H1 (cell line): Measurements from ENCODE around the gene TLE5. TPM values are rescaled to one million over a fixed set of nuclear protein-coding genes. Genes with fewer than 3 reads are reported as not detected.

Experiments used
- CTCF ChIA-PET: fragments of 300-600 bp; sonication (Branson Sonifier 250); formaldehyde crosslinking; loops from one replicate; lab custom pipeline; 2021; ENCODE audit not compliant: partially characterized antibody; lab: Charles Lee
- POLR2A ChIA-PET: fragments of 300-600 bp; sonication (Branson Sonifier 250); formaldehyde crosslinking; loops from one replicate; lab custom pipeline; 2021; ENCODE audit warnings: inconsistent platforms; ENCODE audit not compliant: partially characterized antibody; lab: Charles Lee
- DNase-seq, 2 experiments: peaks; one replicate each; pipeline versions ENCODE4 v3.0.0 to v3.0.0-alpha.2; 2010 to 2022; ENCODE audit warnings: low spot score in 2 of 2, low read depth in 1 of 2, mixed read lengths in 1 of 2
- FAIRE-seq: peaks from 2 replicates; lab custom pipeline; 2011; peaks lifted over from hg19 to GRCh38; lab: Jason Lieb, UNC
- H2AFZ ChIP-seq: 2 replicates; pipeline ENCODE4 v1.8.1; 2012; ENCODE audit warnings: low read length, inconsistent platforms
- H2AK5ac ChIP-seq: 2 replicates; pipeline ENCODE4 v1.6.1; 2013; ENCODE audit warnings: low read depth, low read length
- H2BK120ac ChIP-seq: replicated peaks from 2 replicates; pipeline ENCODE3; 2013; ENCODE audit warnings: low read depth, low read length, inconsistent platforms
- H2BK12ac ChIP-seq: 2 replicates; pipeline ENCODE4 v1.6.1; 2013; ENCODE audit warnings: low read depth, low read length
- H2BK15ac ChIP-seq: 2 replicates; pipeline ENCODE4 v1.6.1; 2013; ENCODE audit warnings: low read length
- H2BK20ac ChIP-seq: 2 replicates; pipeline ENCODE4 v1.6.1; 2013; ENCODE audit warnings: low read length
- H2BK5ac ChIP-seq: 2 replicates; pipeline ENCODE4 v1.6.1; 2013; ENCODE audit warnings: low read depth, low read length
- H3K14ac ChIP-seq: 2 replicates; pipeline ENCODE4 v1.6.1; 2013; ENCODE audit warnings: inconsistent platforms; ENCODE audit not compliant: insufficient read length
- H3K18ac ChIP-seq: 2 replicates; pipeline ENCODE4 v1.6.1; 2013; ENCODE audit warnings: low read length; ENCODE audit errors: extremely low read depth
- H3K23ac ChIP-seq: 2 replicates; pipeline ENCODE4 v1.6.1; 2013; ENCODE audit warnings: inconsistent platforms; ENCODE audit not compliant: insufficient read length
- H3K23me2 ChIP-seq: 2 replicates; pipeline ENCODE4 v1.6.1; 2013; ENCODE audit warnings: low read depth, low read length
- H3K27ac ChIP-seq: 2 replicates; pipeline ENCODE4 v1.6.1; 2011; ENCODE audit warnings: low read depth, low read length, inconsistent platforms
- H3K27me3 ChIP-seq, 4 experiments: replicated peaks in 1 of 4; 1 replicate in 1 of 4; 2 replicates in 3 of 4; pipeline versions ENCODE4 v1.6.1 to v1.8.1; 2011 to 2013; ENCODE audit warnings: low read length in 3 of 4, mild to moderate bottlenecking in 3 of 4, inconsistent platforms in 2 of 4, mixed read lengths in 2 of 4, moderate library complexity in 1 of 4; ENCODE audit not compliant: control insufficient read depth in 3 of 4, insufficient read depth in 3 of 4; ENCODE audit errors: extremely low read depth in 1 of 4
- H3K36me3 ChIP-seq, 4 experiments: 2 replicates each; pipeline versions ENCODE4 v1.6.1 to v1.8.1; 2011 to 2013; ENCODE audit warnings: mild to moderate bottlenecking in 4 of 4, low read length in 3 of 4, moderate library complexity in 2 of 4, control low read depth in 1 of 4, inconsistent platforms in 1 of 4; ENCODE audit not compliant: insufficient read depth in 4 of 4, control insufficient read depth in 2 of 4
- H3K4ac ChIP-seq: replicated peaks from 2 replicates; pipeline ENCODE3; 2013; ENCODE audit warnings: low read length, low read depth, mixed read lengths, inconsistent platforms; ENCODE audit not compliant: insufficient read length
- H3K4me1 ChIP-seq, 4 experiments: replicated peaks in 1 of 4; 1 replicate in 1 of 4; 2 replicates in 3 of 4; pipeline versions ENCODE4 v1.6.1 to v1.8.1; 2011 to 2013; ENCODE audit warnings: low read length in 3 of 4, inconsistent platforms in 2 of 4, mixed read lengths in 1 of 4; ENCODE audit not compliant: insufficient read depth in 4 of 4, control insufficient read depth in 3 of 4
- H3K4me2 ChIP-seq, 2 experiments: 2 replicates each; pipeline versions ENCODE4 v1.6.1 to v1.8.1; 2011 to 2013; ENCODE audit warnings: low read depth in 2 of 2, low read length in 2 of 2, control low read depth in 1 of 2, inconsistent platforms in 1 of 2, mild to moderate bottlenecking in 1 of 2; ENCODE audit not compliant: insufficient read depth in 1 of 2
- H3K4me3 ChIP-seq, 4 experiments: fragments of 200-600, 300-600 bp in 1 of 4; sonication (generic), shearing (Covaris generic), sonication (Bioruptor Twin) in 1 of 4; 2 replicates each; pipeline versions ENCODE4 v1.5.1 to v1.8.1; 2011 to 2016; ENCODE audit warnings: low read length in 4 of 4, low read depth in 3 of 4, control low read depth in 2 of 4, inconsistent platforms in 2 of 4, mild to moderate bottlenecking in 2 of 4, mixed read lengths in 1 of 4, moderate library complexity in 1 of 4; ENCODE audit not compliant: insufficient read depth in 2 of 4; ENCODE audit errors: extremely low read depth in 1 of 4
- H3K56ac ChIP-seq: replicated peaks from 2 replicates; pipeline ENCODE3; 2013; ENCODE audit warnings: low read depth, mild to moderate bottlenecking, mixed read lengths, low read length, inconsistent platforms; ENCODE audit not compliant: insufficient read length
- H3K79me1 ChIP-seq: 2 replicates; pipeline ENCODE4 v1.6.1; 2013; ENCODE audit warnings: low read depth, low read length, control low read depth
- H3K79me2 ChIP-seq, 2 experiments: 2 replicates each; pipeline versions ENCODE4 v1.6.1 to v1.8.1; 2012 to 2013; ENCODE audit warnings: low read length in 2 of 2, mild to moderate bottlenecking in 2 of 2, inconsistent platforms in 1 of 2; ENCODE audit not compliant: insufficient read depth in 2 of 2, control insufficient read depth in 1 of 2
- H3K9ac ChIP-seq, 4 experiments: replicated peaks in 1 of 4; 1 replicate in 1 of 4; 2 replicates in 3 of 4; pipeline versions ENCODE4 v1.6.1 to v1.8.1; 2011 to 2013; ENCODE audit warnings: low read depth in 3 of 4, low read length in 3 of 4, control low read depth in 2 of 4, mild to moderate bottlenecking in 2 of 4, moderate library complexity in 2 of 4, inconsistent platforms in 1 of 4; ENCODE audit errors: extremely low read depth in 1 of 4
- H3K9me3 ChIP-seq, 2 experiments: 2 replicates each; pipeline versions ENCODE4 v1.6.1 to v1.8.1; 2012 to 2013; ENCODE audit warnings: mild to moderate bottlenecking in 2 of 2, moderate library complexity in 2 of 2, control low read depth in 1 of 2, inconsistent platforms in 1 of 2, low read depth in 1 of 2, low read length in 1 of 2, mixed read lengths in 1 of 2; ENCODE audit not compliant: insufficient read depth in 2 of 2
- H4K20me1 ChIP-seq, 2 experiments: replicated peaks in 1 of 2; 2 replicates each; pipeline versions ENCODE3 to v1.8.1; 2011 to 2013; ENCODE audit warnings: inconsistent platforms in 2 of 2, low read length in 2 of 2, mild to moderate bottlenecking in 1 of 2; ENCODE audit not compliant: insufficient read depth in 2 of 2, control insufficient read depth in 1 of 2
- H4K5ac ChIP-seq: 2 replicates; pipeline ENCODE4 v1.6.1; 2013; ENCODE audit warnings: low read length, low read depth, mixed read lengths, inconsistent platforms; ENCODE audit not compliant: insufficient read length
- H4K8ac ChIP-seq: 2 replicates; pipeline ENCODE4 v1.8.0; 2013; ENCODE audit warnings: mild to moderate bottlenecking, moderate library complexity, low read length, inconsistent platforms; ENCODE audit not compliant: insufficient read depth; ENCODE audit errors: extremely low read depth
- H4K91ac ChIP-seq: replicated peaks from 2 replicates; pipeline ENCODE3; 2013; ENCODE audit warnings: low read length, mixed read lengths, inconsistent platforms; ENCODE audit not compliant: insufficient read length
- EP300 ChIP-seq, 2 experiments: IDR thresholded peaks; 1 replicate in 1 of 2; 2 replicates in 1 of 2; pipeline ENCODE4 v1.6.1; 2011 to 2012; ENCODE audit warnings: low read depth in 2 of 2, low read length in 2 of 2, mild to moderate bottlenecking in 2 of 2, borderline replicate concordance in 1 of 2, inconsistent platforms in 1 of 2, moderate library complexity in 1 of 2
- EZH2 ChIP-seq: fragments of 200-600 bp; sonication (generic); IDR thresholded peaks from 2 replicates; pipeline ENCODE4 v1.7.1; 2012; ENCODE audit warnings: low read depth, mild to moderate bottlenecking, moderate library complexity, low read length, inconsistent platforms; ENCODE audit not compliant: severe bottlenecking
- FOSL1 ChIP-seq: IDR thresholded peaks from 2 replicates; pipeline ENCODE4 v1.6.1; 2011; ENCODE audit warnings: mild to moderate bottlenecking, low read depth, low read length, moderate library complexity; ENCODE audit not compliant: insufficient read depth
- GABPA ChIP-seq: IDR thresholded peaks from 2 replicates; pipeline ENCODE4 v1.6.1; 2011; ENCODE audit warnings: mild to moderate bottlenecking, low read length, moderate library complexity, borderline replicate concordance; ENCODE audit not compliant: insufficient read depth
- HDAC2 ChIP-seq, 2 experiments: fragments of 300-600 bp in 1 of 2; sonication (generic) in 1 of 2; IDR thresholded peaks; 2 replicates each; pipeline ENCODE4 v1.6.1; 2011 to 2012; ENCODE audit warnings: low read depth in 2 of 2, low read length in 2 of 2, mild to moderate bottlenecking in 2 of 2, moderate library complexity in 2 of 2, borderline replicate concordance in 1 of 2, inconsistent platforms in 1 of 2
- KDM1A ChIP-seq: fragments of 200-600, 300-600 bp; sonication (generic); IDR thresholded peaks from 2 replicates; pipeline ENCODE4 v1.7.1; 2016; ENCODE audit warnings: mild to moderate bottlenecking, low read length, borderline replicate concordance
- KDM4A ChIP-seq: IDR thresholded peaks from one replicate; pipeline ENCODE4 v1.7.1; 2012; ENCODE audit warnings: low read depth, mild to moderate bottlenecking, moderate library complexity, low read length, inconsistent platforms; ENCODE audit not compliant: severe bottlenecking
- SIN3A ChIP-seq, 2 experiments: IDR thresholded peaks in 1 of 2; conservative IDR thresholded peaks in 1 of 2; 2 replicates each; pipeline ENCODE4 v1.6.1; 2011 to 2012; ENCODE audit warnings: low read length in 2 of 2, improper control_type of control experiment in 1 of 2, low read depth in 1 of 2, mild to moderate bottlenecking in 1 of 2
- SP4 ChIP-seq: IDR thresholded peaks from 2 replicates; pipeline ENCODE4 v1.6.1; 2012; ENCODE audit warnings: low read length, inconsistent platforms
- TAF1 ChIP-seq: IDR thresholded peaks from 2 replicates; pipeline ENCODE4 v1.6.1; 2011; ENCODE audit warnings: mild to moderate bottlenecking, low read depth, low read length
- ZNF274 ChIP-seq: IDR thresholded peaks from 2 replicates; pipeline ENCODE4 v1.7.0; 2012; ENCODE audit warnings: low read length, borderline replicate concordance; ENCODE audit errors: extremely low read depth
- WGBS, 2 experiments: shearing (Covaris generic) in 1 of 2; methylation state at CpG; one replicate each; pipeline versions ENCODE4 v1.1.6 to v1.1.7; 2013 to 2015; ENCODE audit warnings: low lambda C conversion rate in 2 of 2, mixed read lengths in 2 of 2, inconsistent platforms in 1 of 2, low coverage in 1 of 2, missing lambda C conversion rate in 1 of 2; ENCODE audit not compliant: insufficient replicate concordance in 2 of 2, insufficient coverage in 1 of 2, insufficient read length in 1 of 2; ENCODE audit errors: extremely low coverage in 1 of 2, missing lambda C conversion rate in 1 of 2; 5-methylcytosine and 5-hydroxymethylcytosine counted together
- polyA plus RNA-seq, 7 experiments: library from polyadenylated mRNA; depleted of rRNA in 3 of 7; stranded (reverse) in 5 of 7; unstranded in 2 of 7; fragments of >200 nt in 5 of 7; fragments of 200-250 nt in 2 of 7; gene quantifications; 1 replicate in 5 of 7; 2 replicates in 1 of 7; 4 replicates in 1 of 7; pipeline versions ENCODE4 v1.2.1 to v1.2.3, GENCODE V29; 2011 to 2013; ENCODE audit warnings: missing spikeins in 2 of 7, mixed read lengths in 2 of 7
- total RNA-seq: library from RNA; stranded (reverse); fragmentation: NEBNext Ultra II Directional; extraction: Animal tissue kit (Norgen Biotek cat#: 25700); gene quantifications from 2 replicates; pipeline ENCODE4 v1.2.1, GENCODE V29; 2021
- TF ChIP-seq, protein P1 (sequence below): IDR thresholded peaks from 2 replicates; pipeline ENCODE4 v1.6.1; 2012; ENCODE audit warnings: inconsistent platforms

TLE5 gene
- total and polyA plus RNA-seq, 2 of the 8 experiments (the other 6 are each of a cell fraction or from before 2014, with no cell fraction given): 187 to 285 TPM

DNA sequence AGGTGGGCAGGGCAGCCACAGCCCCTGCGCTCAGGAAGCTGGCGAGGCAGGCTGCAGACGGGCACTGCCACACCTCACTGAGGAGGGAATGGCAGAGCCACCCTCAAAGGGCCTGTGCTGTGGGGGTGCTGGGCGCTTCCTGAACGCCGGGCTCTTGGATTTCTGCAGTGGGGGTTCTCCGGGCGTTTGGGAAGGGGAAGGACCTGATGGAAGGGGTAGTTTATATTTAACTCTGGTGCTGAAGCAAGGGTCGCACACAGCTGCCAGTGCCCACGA lies 42.4 kb upstream of the TLE5 start:
- no peak overlapping the region for H2AFZ ChIP-seq
- no peak overlapping the region for H4K8ac ChIP-seq
- H2BK15ac ChIP-seq: no peak overlapping the region
- FAIRE-seq (no peak), DNase-seq (no peak)
- H3K4me1 ChIP-seq: peaks cover 0 to 4% (median 2%) of the 10 kb centered on the region in 4 experiments; a peak in 5 of 7 replicates
- no peak overlapping the region for H2BK5ac ChIP-seq
- H4K5ac ChIP-seq: no peak overlapping the region
- H3K4me3 ChIP-seq: no peak overlapping the region
- H4K91ac ChIP-seq: no peak overlapping the region
- no peak overlapping the region for H3K18ac ChIP-seq
- H3K23me2 ChIP-seq: no peaks in the 10 kb centered on the region
- H3K23ac ChIP-seq: no peak overlapping the region
- H3K79me2 ChIP-seq: peaks cover 0 to 69% of the 10 kb centered on the region in 2 experiments; a peak in 3 of 4 replicates
- H2BK120ac ChIP-seq: no peak overlapping the region
- no peak overlapping the region for H3K4me2 ChIP-seq
- H3K27me3 ChIP-seq: no peaks in the 10 kb centered on the region
- no peak overlapping the region for H2BK20ac ChIP-seq
- ChIA-PET CTCF (interaction anchor here (0.5 to 20.0 kb wide), 26 partner anchors 9 to 442 kb away, joined by 3 to 339 read pairs (median 6); partner anchors contain the start of gene GNA11), POLR2A (interaction anchor here (1.1 to 1.3 kb wide), 2 partner anchors 28 to 131 kb away, joined by 3 to 9 read pairs; no protein-coding TSS in a partner anchor)
- no peak overlapping the region for H2BK12ac ChIP-seq
- whole genome bisulfite sequencing, 2 experiments: 81% methylated on average over 10 of the region's 10 CpGs; no CpG with 5 or more reads in 1 of the 2 experiments
- no peak overlapping the region for H3K27ac ChIP-seq
- H2AK5ac ChIP-seq: no peak overlapping the region
- no peak overlapping the region for H3K9ac ChIP-seq
- H3K36me3 ChIP-seq: no peaks in the 10 kb centered on the region
- peaks cover 10% of the 10 kb centered on the region; the same call in 1 of the 2 replicates for H3K79me1 ChIP-seq
- no peak overlapping the region for H3K14ac ChIP-seq
- H4K20me1 ChIP-seq: peaks cover 8 to 31% of the 10 kb centered on the region in 2 experiments
- no peak overlapping the region for H3K56ac ChIP-seq
- no peaks in the 10 kb centered on the region for H3K9me3 ChIP-seq
- H3K4ac ChIP-seq: no peak overlapping the region
- TF ChIP-seq ZNF274 (no peak), EZH2 (no peak), KDM1A (no peak), HDAC2 (IDR thresholded peaks at IDR 0.05; ENCODE audit: borderline replicate concordance in 1 of 2, low read depth in 2 of 2, low read length in 2 of 2) (no peak), TAF1 (no peak), GABPA (no peak), SIN3A (conservative IDR thresholded peaks at IDR 0.05 in 1 of 2, IDR thresholded peaks at IDR 0.05 in 1 of 2; ENCODE audit: low read depth in 1 of 2, low read length in 2 of 2) (no peak), EP300 (IDR thresholded peaks at IDR 0.05; ENCODE audit: borderline replicate concordance in 1 of 2, low read depth in 2 of 2, low read length in 2 of 2) (no peak), FOSL1 (no peak), SP4 (no peak), KDM4A (no peak)
- TF ChIP-seq, protein P1, sequence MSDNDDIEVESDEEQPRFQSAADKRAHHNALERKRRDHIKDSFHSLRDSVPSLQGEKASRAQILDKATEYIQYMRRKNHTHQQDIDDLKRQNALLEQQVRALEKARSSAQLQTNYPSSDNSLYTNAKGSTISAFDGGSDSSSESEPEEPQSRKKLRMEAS: no peak
